ENCODE measurements around the gene ATRNL1. TPM values are rescaled to one million over a fixed set of nuclear protein-coding genes. Genes with fewer than 3 reads are reported as not detected.
"Not testable (repeated sequence)": the region's sequence is repeated elsewhere in the genome, so short reads cannot be mapped to it uniquely, and the experiment has no call there.

Gene ATRNL1
- total RNA-seq, 4 donors from 2014 or later, result 4.4 to 18.4 (median 14.4) TPM

GRCh38 chr10:115818012-115818411 is 724.8 kb downstream of the ATRNL1 start:
- H3K27ac ChIP-seq, result no peak overlapping the region
- H3K4me1 ChIP-seq, result peaks cover 0 to 13% (median 3%) of the 10 kb centered on the region in 4 donors
- whole genome bisulfite sequencing, 2 donors (ENCODE audit: low coverage in 1 of 2), result 12 to 18% methylated on average over 2 of the region's 2 CpGs
- no peaks in the 10 kb centered on the region for H3K27me3 ChIP-seq
- in situ Hi-C loops (cut with MboI; ENCODE audit: low pct_ligation_motif_present in 1 of 4, low pct_unique_long_range_greater_than_20kb in 1 of 4, low sequenced_read_pairs in 3 of 4), result loop anchor here in 2 of 4 donors (25.0 kb wide), 1 partner anchor 469 kb away; no protein-coding TSS in a partner anchor
- H3K9me3 ChIP-seq, result no peaks in the 10 kb centered on the region
- H3K36me3 ChIP-seq, result no peaks in the 10 kb centered on the region
- H3K4me3 ChIP-seq, result peak overlapping the region in 1 of 4 donors; percentile 13
- no peak for DNase-seq
- intact Hi-C loops (cut with DNase I; ENCODE audit: low total_unique reads), result no loop called here
- no peak for TF ChIP-seq POLR2AphosphoS5 (IDR thresholded peaks at IDR 0.05)
- TF ChIP-seq EP300 (IDR thresholded peaks at IDR 0.05; ENCODE audit: low read depth), result no peak
- TF ChIP-seq POLR2A (IDR thresholded peaks at IDR 0.05), result no peak

- in situ Hi-C loops (cut with MboI; ENCODE audit: low pct_ligation_motif_present in 1 of 4, low pct_unique_long_range_greater_than_20kb in 1 of 4, low sequenced_read_pairs in 3 of 4), result no loop called here
These were observed 733.2 kb downstream of the ATRNL1 start for GRCh38 chr10:115826396-115826795.

GRCh38 chr10:115827231-115828009 is 734.3 kb downstream of the ATRNL1 start:
- TF ChIP-seq POLR2AphosphoS5 (IDR thresholded peaks at IDR 0.05) (no peak), CTCF (IDR thresholded peaks at IDR 0.05) (no peak)
- intact Hi-C loops (cut with DNase I; ENCODE audit: low total_unique reads) (no loop called here), in situ Hi-C loops (cut with MboI; ENCODE audit: low pct_ligation_motif_present in 1 of 4, low pct_unique_long_range_greater_than_20kb in 1 of 4, low sequenced_read_pairs in 3 of 4) (no loop called here)
- Histone ChIP-seq H3K27ac (no peak overlapping the region), H3K27me3 (no peaks in the 10 kb centered on the region), H3K4me1 (no peaks in the 10 kb centered on the region), H3K9me3 (no peaks in the 10 kb centered on the region), H3K4me3 (no peak overlapping the region), H3K36me3 (no peaks in the 10 kb centered on the region)
- DNase-seq, result no peak
- WGBS, 2 donors (ENCODE audit: low coverage in 1 of 2), result 70 to 76% methylated on average over 3 to 6 of the region's 6 CpGs

More at GRCh38 chr10:115826396-115826795, 733.2 kb downstream of the ATRNL1 start:
- H3K27me3 ChIP-seq, result no peaks in the 10 kb centered on the region
- no peaks in the 10 kb centered on the region for H3K9me3 ChIP-seq
- H3K27ac ChIP-seq, result no peak overlapping the region
- intact Hi-C loops (cut with DNase I; ENCODE audit: low total_unique reads), result no loop called here
- DNase-seq, result no peak
- no peaks in the 10 kb centered on the region for H3K4me1 ChIP-seq
- no peak for TF ChIP-seq POLR2AphosphoS5 (IDR thresholded peaks at IDR 0.05)
- no peak for TF ChIP-seq POLR2A (IDR thresholded peaks at IDR 0.05)
- TF ChIP-seq CTCF (IDR thresholded peaks at IDR 0.05), result no peak
- TF ChIP-seq EP300 (IDR thresholded peaks at IDR 0.05; ENCODE audit: low read depth), result no peak
- no peaks in the 10 kb centered on the region for H3K36me3 ChIP-seq
- H3K4me3 ChIP-seq, result no peak overlapping the region
- WGBS, 2 donors (ENCODE audit: low coverage in 1 of 2), result 77 to 82% methylated on average over 6 to 9 of the region's 9 CpGs

GRCh38 chr10:115828182-115828581 is 735.0 kb downstream of the ATRNL1 start:
- H3K27ac ChIP-seq; intact Hi-C loops (cut with DNase I; ENCODE audit: low total_unique reads); H3K4me1 ChIP-seq; H3K27me3 ChIP-seq; DNase-seq; in situ Hi-C loops (cut with MboI; ENCODE audit: low pct_ligation_motif_present in 1 of 4, low pct_unique_long_range_greater_than_20kb in 1 of 4, low sequenced_read_pairs in 3 of 4); H3K9me3 ChIP-seq; H3K4me3 ChIP-seq; H3K36me3 ChIP-seq: not testable (repeated sequence)
- 72 to 80% methylated on average over 3 to 4 of the region's 4 CpGs for WGBS, 2 donors (ENCODE audit: low coverage in 1 of 2)

GRCh38 chr10:115829521-115830205 is 736.5 kb downstream of the ATRNL1 start:
- H3K27me3 ChIP-seq, result no peaks in the 10 kb centered on the region
- no peak for DNase-seq
- 47 to 62% methylated on average over 2 to 3 of the region's 3 CpGs for WGBS, 2 donors (ENCODE audit: low coverage in 1 of 2)
- no peaks in the 10 kb centered on the region for H3K9me3 ChIP-seq
- TF ChIP-seq POLR2AphosphoS5 (IDR thresholded peaks at IDR 0.05) (no peak), POLR2A (IDR thresholded peaks at IDR 0.05) (no peak), CTCF (IDR thresholded peaks at IDR 0.05) (no peak), EP300 (IDR thresholded peaks at IDR 0.05; ENCODE audit: low read depth) (no peak)
- in situ Hi-C loops (cut with MboI; ENCODE audit: low pct_ligation_motif_present in 1 of 4, low pct_unique_long_range_greater_than_20kb in 1 of 4, low sequenced_read_pairs in 3 of 4) (no loop called here), intact Hi-C loops (cut with DNase I; ENCODE audit: low total_unique reads) (no loop called here)
- H3K36me3 ChIP-seq, result no peaks in the 10 kb centered on the region
- H3K4me3 ChIP-seq, result no peak overlapping the region
- H3K27ac ChIP-seq, result no peak overlapping the region
- no peaks in the 10 kb centered on the region for H3K4me1 ChIP-seq
